GM18505 (cell line): ENCODE measurements around the gene HMGCS2.

Source experiments
- ATAC-seq: cut with Tn5 transposase; IDR thresholded peaks from one replicate; pipeline ENCODE4 v1.9.1; 2021; ENCODE audit not compliant: unreplicated experiment
- POLR2A ChIP-seq: IDR thresholded peaks from 4 replicates; pipeline ENCODE4 v1.6.1; 2011; ENCODE audit warnings: borderline replicate concordance; ENCODE audit not compliant: insufficient read depth, insufficient read length; ENCODE audit errors: extremely low read depth

The HMGCS2 gene

DNA sequence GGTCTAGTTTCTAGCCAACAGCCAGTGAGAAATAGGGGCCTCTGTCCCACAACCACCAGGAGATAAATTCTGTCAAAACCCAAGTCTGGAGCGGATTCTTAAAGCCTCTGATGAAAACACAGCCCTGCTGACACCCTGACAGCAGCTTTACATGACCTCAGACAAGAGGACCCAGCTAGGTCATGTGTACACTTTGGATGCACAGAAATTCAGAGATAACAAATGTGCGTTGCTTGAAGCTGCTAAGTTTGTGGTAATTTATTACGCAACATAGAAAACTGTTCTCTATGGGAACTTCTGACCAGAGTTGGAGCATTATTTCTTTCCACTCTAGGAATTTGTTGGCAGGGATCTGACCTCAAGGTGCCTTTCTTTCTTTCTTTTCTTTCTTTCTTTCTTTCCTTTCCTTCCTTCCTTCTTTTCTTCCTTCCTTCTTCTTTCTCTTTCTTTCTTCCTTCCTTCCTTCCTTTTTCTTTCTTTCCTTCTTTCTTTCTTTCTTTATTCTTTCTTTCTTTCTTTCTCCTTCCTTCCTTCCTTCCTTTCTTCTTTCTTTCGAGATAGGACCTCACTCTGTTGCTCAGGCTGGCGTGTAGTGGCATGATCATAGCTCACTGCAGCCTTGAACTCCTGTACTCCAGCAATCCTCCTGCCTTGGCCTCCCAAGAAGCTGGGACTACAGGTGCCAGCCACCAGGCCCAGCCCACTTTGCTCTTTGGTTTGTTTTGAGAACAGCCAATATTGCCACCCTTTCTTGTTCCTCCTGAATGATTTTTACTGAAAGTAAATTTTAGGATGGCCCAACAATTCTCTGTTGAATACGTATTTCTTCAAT, 14.9 kb upstream of the HMGCS2 start:
- no peak for ATAC-seq

DNA sequence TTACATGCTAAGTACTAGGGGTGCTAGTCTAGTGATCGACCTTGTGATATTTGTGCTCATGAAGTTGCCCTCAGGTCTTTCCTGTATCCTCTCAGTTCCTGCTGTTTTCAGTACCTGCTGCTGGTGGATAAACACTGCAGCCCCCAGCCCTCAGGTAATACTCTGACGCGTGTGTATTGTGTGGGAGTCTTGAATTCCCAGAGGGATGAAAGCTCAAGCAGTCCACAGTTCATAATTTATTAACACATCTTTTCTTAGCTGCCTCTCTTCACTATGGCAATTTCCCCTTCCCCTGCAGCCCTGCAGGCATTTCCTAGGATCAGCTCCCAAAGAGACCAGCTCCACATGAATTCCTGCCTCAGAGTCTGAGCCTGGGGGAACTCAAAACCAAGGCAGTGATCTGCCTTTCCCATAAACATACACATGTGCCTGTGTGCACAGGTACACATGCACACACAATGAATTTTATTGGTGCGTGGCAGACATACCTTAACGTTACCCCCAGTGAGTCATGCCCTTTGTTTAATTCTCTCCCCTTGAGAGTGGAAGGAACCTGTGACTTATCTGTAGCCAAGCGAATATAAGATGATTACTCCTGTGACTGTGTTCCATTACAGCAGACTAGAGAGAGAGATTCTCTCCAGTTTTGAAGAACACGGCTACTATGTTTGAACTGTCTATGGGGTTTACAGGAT, 14.1 kb upstream of the HMGCS2 start:
- no peak for ATAC-seq

More for the DNA sequence above, 14.9 kb upstream of the HMGCS2 start:
- TF ChIP-seq POLR2A = no peak

DNA sequence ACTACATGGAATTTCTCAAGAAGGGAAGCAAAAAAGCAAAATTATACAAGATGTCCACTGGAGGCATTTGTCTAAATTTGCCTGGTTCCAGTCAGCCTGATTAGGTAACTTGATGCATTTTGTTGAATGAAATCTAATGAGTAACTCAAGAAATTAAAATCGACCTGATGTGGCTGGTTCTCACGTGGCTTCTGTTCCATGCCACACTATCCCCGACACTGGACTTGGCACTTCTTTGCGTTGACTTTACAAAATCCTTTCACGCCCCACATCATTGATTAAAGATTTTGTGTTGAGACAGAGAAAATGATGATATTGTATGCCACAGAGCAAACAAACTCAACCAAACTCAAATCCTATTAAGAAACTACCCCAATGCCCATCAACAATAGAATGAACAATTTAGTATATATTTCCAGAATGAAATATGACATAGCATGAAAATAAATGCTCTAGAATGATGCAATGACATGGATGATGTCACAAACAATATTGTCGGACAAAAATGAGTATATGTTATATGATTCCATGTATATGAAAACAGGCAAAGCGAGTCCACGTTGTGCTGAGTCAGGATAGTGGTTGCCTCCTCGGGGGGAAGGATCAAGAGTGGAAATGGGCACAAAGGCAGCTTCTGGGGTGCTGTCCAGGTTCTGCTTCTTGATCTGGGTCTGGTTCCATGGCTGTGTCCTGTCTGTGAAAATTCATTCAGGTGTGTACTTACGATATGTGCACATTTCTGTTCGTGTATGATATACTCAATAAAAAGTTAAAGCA, 12.9 kb upstream of the HMGCS2 start:
- TF ChIP-seq POLR2A = no peak
- no peak for ATAC-seq

More for the DNA sequence above, 14.1 kb upstream of the HMGCS2 start:
- no peak for TF ChIP-seq POLR2A

DNA sequence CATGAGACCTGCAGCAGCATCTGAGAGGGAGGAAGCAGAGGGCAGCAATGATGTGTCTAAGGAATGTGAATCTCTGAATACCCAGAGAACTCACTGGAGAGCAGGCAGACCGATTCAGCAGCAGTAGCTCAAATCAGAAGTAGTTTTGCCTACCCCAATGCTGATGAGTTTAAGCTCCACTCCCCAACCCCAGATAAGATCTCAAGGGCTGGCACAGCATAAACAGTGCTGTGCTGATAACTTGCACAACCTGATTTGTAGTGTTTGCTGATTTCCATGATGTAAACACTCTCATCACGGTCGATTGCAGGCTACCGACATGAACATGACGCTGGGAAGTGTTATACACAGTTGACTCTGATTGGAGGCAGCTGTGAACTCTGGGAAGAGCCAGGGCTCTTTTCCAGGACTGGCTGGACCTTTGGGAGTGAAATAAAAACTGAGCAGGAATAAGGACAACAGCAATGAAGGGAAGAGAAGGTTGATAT, 11.2 kb upstream of the HMGCS2 start:
- ATAC-seq = no peak

DNA sequence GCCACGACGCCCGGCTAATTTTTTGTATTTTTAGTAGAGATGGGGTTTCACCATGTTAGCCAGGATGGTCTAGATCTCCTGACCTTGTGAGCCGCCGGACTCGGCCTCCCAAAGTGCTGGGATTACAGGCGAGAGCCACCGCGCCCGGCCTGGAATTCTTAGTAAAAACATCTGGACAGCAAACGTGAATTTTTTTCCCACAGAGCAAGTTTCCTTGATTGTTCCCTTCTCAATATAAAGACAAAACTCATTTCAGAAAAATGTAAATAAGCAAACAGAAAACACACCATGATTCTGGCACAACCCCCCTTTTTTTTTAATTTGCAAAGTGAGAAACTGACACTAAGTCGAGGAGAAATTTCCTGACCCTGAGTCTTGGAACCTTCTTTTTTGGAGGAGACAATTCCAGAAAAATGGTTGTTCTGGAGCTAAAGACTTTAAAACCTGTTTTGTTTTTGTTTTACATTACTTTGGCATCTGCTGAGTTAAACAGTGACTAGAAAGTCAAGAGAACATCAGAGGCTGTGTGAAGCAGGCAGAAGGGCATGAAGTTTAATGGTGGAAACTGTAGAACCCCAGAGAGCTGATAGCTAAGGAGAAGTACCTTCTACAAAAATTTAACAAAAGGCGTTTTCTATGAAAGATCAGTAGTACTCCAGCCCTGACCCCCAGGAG, 10.3 kb upstream of the HMGCS2 start:
- no peak for ATAC-seq

More for the DNA sequence above, 11.2 kb upstream of the HMGCS2 start:
- no peak for TF ChIP-seq POLR2A

DNA sequence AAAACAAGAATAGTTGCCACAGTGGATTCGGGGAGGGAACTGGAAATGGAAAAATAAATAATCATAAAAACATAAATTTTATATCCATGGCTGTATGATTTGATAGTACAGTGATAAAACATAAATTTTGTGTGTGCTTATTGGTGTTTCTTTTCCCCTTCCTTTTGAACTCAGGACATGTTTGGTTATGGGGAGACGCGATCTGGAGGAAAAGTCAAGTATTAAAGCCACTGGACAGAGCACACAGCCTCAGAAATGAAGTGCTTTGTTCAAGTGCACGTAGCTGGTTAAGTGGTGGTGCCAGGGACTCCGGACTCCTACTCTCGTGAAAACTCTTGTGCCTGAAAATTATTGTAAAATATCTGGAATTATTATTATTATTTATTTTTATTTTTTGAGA, 9.7 kb upstream of the HMGCS2 start:
- no peak for ATAC-seq
- TF ChIP-seq POLR2A = no peak

More for the DNA sequence above, 10.3 kb upstream of the HMGCS2 start:
- no peak for TF ChIP-seq POLR2A

DNA sequence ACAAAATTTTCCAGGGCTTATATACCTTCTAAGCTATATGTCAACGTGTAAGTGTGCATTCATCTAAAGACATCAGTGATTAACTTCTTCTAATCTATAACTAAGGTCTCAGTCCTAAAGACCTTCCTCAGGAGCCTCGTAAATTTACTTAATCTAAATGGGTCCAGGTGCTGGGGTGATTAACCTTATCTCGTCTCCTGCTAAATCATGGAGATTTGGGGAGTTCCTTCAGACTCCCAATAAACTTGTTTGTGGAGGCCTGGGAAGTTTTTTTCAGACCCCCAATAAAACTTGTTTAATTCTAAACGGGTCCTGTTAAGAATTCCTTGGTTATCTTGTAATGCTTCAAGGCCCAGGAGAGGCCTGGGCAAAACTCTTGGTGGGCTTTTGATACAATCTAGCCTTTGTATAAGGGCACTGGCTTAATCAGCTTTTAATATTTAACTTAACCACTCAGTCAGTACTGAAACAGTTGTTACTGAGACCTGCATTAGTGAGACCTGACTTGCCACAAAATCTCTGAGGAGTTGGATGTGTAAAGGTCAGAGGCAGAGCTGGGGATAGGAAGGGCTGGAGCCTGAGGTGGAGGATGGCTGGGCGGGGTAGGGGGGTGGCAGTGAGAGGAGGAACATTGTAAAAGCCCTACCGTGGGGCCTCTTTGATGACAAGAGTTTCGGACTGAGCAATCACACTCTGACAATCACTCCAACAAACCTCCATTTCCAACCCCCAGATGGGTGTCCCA, 6.2 kb upstream of the HMGCS2 start:
- no peak for ATAC-seq
- TF ChIP-seq POLR2A = no peak

DNA sequence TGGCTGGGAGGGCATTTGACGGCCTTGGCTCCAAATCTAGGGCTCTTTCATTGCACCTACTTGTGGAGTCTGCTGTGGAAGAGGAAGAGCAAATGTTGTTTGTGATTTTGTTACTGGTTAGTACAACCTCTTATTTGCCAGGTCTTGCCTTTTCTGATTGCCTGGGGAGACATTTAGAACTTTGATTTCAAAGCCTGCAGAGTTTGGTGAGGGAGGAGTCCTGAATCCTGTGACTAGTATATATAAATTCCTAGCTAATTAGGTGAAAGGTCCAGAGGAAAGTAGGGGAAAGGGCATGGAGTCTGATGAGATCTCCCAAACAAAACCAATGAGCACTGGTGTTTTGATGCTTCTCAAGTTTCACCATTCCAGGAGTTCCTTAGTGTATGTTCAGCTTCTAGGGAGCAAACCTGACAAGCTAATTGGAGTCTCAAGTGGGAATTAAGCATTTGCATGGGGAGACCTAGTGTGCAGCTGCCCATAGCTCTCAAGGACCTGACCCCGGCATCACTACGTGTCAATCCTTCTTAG, 5.1 kb upstream of the HMGCS2 start:
- no peak for TF ChIP-seq POLR2A
- ATAC-seq = no peak

DNA sequence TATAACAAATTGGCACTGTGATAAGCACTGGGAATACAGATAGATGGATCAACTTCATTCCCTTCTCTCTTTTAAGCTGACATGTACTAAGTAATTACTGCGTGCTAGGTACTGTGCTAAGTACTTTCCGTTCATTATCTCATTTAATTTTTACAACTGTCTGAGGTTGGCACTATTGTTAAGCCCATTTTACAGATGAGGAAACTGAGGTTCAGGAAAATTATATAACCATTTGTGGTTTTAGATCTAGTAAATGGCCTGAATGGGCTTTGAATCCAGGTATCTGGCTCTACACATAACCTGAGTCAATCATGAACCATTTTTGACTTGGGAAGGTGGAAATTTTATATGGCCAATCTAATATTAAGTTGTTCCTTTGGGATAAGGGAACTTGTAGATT, 3.6 kb upstream of the HMGCS2 start:
- TF ChIP-seq POLR2A = no peak
- ATAC-seq = no peak

DNA sequence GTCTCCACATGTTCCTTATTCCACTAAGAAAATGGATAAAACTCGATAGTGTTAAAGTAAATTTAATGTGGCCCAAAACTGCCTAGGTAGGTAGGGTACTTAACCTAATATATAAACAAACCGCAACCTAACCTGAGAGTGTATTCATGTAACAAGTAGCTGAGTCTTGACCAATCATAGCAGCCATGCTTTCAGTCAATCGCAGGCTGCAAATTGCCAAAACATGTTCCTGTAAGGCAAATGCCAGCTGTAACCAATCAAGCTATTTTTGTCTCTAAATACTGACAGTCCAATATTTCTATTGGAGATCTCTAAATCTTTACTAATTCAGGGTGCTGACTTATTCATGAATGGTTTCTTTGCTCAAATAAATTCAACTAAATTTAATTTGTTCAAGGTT, 3.1 kb upstream of the HMGCS2 start:
- no peak for TF ChIP-seq POLR2A
- no peak for ATAC-seq

DNA sequence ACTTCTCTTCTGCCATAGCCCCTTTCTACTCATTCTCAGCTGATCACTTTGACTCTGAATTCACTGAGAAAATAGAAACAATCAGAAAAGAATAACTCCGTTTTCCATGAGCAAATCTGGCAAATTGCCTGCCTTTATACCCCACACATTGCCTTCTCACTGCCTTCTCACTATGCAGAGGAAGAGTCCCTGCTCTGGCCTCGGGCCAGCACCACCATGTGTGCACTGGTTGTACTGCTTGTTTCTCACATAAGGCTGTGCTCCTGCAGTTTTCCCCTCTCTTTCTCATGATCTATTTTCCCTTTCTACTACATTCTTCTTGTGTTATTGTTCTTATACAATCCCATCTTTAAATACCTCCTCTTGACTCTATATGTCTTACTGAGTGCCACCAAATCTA, 2.3 kb upstream of the HMGCS2 start:
- TF ChIP-seq POLR2A = no peak
- no peak for ATAC-seq

DNA sequence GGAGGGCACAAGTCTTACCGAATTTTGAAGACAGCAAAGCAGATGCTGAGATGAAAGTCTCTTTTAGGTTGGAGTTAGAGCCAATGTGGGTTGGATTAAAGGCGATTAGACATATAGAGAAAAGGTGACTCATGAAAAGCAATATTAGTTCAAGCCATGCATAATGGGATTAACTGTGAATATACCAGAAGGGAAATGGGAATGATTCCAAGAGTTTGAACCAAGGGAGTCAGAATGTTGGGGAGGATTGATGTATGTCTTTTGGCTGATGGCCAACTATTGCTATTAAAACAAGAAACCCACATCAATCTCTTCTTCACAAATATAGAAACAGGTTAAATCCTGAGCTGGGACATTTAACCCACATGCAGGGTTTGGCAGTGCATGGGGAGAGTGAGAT, 1.2 kb downstream of the HMGCS2 start:
- no peak for ATAC-seq

More for the DNA sequence above, 1.2 kb downstream of the HMGCS2 start:
- no peak for TF ChIP-seq POLR2A
